GM19193 (cell line): Measurements from ENCODE around the gene CTNNA2.

Experiments used
- POLR2A ChIP-seq: IDR thresholded peaks from 4 replicates; pipeline ENCODE4 v1.6.1; 2011; ENCODE audit not compliant: insufficient read depth, insufficient read length; ENCODE audit errors: extremely low read depth

Gene CTNNA2

DNA sequence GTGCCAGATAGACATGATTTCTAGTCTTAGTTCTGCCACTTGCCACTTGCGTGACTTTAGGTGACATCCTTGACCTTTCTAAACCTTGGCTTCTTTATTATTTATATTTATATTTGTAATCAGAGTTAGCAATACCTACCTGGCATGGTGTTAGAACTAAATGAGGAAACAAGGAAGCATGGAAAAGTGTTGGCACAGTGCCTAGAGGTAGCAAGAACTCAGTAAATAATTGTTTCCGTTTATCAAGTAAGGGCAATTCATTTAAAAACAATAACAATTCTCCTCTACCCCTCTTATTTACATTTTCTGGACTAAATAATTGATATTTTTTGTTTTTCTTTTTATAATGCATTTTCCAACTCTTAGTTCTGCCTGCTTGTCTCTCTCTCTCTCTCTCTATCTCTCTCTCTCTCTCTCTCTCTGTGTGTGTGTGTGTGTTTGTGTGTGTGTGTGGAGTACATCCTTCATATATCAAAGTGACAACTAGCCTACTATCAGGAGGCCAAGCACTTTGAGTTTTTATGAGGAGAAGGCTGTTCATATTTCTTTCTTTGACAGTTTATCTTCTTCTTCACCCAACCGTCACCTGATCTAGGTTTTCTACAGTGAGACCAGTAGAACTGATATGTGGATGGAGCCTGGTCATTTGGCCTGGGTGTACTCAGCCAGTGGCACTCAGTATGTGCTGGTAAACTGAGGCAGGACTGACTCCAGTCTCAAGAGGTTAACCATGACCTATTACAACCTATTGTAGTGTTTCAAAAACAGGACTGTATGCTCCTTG lies 657.2 kb downstream of the CTNNA2 start:
- no peak for TF ChIP-seq POLR2A

GRCh38 chr2:80185091-80185490 lies 672.2 kb downstream of the CTNNA2 start:
- no peak for TF ChIP-seq POLR2A

DNA sequence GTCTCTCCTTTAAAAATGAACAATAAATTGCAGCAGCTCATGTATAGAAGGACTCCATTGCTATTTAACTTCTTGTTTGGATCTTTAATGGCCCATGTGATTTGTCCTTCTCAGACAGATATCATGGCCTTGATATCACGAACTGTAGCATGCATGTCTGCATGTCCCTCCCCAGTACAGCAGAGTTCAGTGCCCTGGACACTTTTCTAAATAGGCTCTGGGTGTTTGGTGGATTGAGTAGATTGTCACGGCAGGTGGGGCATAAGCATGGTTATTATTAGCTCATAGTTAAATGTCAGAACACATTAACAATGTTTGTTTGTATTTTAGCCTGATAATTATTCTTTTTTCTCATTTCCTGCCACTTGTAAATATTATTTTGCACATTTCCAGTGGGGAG lies 673.4 kb downstream of the CTNNA2 start:
- TF ChIP-seq POLR2A, result no peak

DNA sequence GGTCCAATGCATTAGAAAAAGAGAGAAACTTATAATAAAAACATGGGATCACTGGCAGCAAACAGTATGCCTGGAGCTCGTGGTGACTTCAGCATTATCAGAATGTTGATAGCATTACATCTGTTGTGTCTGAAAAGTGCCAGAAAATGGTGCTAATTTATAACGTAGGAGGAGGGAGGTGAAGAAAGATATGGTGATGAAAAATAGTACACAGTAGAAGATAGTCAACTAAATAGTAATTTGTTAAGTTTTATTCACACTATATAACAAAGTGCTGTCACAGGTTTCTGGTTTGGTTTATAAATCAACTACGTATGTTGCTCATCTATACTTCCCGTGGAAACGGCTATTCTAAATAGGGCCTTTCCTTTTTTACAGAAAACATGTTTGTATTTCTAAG lies 674.3 kb downstream of the CTNNA2 start:
- no peak for TF ChIP-seq POLR2A

DNA sequence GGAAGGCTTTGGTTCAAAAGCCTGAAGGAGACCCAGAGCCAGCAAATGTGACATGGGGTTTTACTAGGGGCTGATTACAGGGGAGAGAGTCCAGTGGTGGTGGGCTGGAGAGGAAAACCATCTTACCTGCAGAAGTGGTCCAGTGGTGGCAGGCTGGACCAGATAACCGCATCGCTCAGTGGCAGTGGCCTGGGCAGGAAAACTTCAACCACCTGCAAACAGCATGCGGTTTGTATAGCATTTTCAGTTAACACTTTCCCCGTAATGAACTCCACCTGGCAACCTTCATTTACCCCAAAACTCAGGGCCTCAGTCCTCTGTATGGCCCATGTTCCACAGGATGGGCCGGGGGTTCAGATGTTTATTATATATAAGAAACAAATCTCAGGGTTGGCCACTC lies 677.3 kb downstream of the CTNNA2 start:
- TF ChIP-seq POLR2A, result no peak

- TF ChIP-seq POLR2A, result no peak
These were observed 680.7 kb downstream of the CTNNA2 start for GRCh38 chr2:80193566-80193965.

GRCh38 chr2:80195034-80195433 lies 682.2 kb downstream of the CTNNA2 start:
- TF ChIP-seq POLR2A, result no peak

DNA sequence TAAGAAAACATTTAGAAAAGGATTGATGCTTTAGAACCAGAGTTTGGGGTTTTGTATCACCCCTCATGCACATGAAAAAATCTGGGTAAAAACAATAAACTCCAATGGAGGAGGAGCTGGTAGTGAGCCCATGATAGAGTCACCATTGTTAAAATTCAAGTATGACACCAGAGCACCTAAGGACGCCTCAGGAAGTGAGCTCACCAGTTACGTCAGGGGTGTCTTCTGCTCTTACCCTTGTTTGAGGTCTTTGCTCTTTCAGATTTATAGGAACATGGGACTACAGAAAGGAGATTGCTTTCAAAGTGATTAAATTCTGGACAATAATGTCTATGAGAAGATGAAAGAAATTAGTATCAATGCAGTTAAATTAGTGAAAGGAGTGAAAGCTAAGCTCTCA lies 685.2 kb downstream of the CTNNA2 start:
- TF ChIP-seq POLR2A, result no peak

DNA sequence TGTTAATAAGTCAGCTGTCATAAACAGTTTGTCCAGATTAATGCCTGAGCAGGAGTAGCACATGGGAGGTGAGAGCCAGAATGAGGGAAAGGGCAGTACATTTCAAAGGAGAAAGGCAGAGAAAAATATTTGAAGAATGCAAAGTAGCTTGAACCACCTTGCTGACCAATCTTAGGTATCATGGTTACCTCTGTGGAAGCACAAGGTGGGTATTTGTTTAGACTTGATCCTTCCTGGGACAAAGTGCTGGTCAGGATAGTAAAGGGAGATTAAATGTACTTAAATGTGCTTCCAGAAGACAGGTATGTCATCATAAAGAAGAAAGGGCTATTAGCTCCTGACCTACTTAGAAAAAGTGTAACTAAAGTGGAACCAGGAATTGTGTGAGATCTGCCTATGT lies 686.7 kb downstream of the CTNNA2 start:
- TF ChIP-seq POLR2A, result no peak

DNA sequence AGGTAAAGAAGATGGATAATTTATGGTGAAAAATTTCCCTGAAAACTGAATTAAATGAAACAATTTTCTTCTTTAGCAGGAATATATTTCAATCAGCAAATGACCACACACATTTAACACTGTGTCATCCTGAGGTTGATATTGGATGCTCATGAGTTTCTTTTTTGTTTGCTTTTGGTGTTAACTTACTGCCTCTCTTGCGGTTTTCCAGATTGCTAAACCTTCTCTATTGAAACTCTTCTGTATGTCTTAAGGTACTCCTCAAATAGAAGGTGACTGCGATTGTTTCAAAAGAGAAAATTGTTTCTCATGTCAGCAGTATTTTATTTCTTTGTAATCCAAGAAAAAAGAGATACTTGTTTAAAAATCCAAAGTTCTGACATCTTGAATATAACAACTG lies 692.6 kb downstream of the CTNNA2 start:
- no peak for TF ChIP-seq POLR2A

DNA sequence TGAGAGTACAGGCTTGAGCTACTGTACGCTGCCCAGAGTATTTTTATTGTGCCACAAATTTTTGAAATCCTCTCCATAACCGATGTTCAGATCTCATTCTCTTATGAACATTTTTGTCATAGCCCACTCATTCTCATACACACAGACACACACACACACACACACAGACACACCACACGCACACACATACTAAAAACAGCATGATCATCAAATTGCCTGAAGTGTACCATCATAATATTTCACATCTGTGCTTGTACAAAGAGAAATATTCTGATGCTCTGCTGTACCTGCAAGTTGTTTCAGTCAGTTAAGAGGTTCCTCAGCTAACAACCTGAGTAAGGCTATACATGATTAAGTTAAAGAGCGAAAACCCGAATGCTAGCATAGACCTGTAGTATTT lies 696.6 kb downstream of the CTNNA2 start:
- TF ChIP-seq POLR2A, result no peak

- no peak for TF ChIP-seq POLR2A
These were observed 704.6 kb downstream of the CTNNA2 start for GRCh38 chr2:80217446-80217845.

DNA sequence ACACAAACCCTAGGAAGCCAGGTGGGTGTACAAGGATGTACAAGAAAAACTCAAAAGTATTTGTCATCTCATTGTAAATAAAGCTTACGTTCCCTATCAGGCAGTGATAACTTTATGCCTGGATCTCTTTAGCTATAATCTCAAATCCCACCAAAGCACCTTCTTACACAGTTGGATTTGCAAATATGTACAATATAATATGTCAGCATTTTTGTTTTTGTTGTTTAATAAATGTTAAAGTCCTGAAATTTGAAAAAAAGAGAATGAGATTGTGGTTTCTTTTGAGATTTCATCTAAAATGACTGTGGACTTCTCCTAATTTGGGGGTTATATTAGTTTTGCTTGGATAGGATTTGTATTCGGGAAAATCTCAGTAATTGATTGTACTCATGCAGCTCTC lies 709.8 kb downstream of the CTNNA2 start:
- TF ChIP-seq POLR2A, result no peak

DNA sequence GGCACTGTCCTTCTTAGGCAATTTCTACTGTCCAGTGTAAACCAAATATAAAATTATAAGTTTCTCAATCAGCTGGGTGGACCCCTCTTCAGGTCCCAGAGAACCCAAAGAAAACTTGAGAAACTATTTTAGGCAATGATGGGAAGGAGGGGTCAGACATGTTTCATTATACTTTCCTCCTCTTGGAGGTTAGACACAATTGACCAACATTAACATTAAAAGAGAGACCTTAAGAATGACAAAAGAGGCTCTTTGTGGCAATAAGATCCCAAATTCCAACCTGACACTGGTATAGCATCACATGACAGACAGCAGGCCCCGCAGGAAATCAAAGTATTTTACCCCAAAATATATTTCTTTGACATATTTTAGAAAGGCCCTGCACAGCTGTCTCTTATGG lies 718.6 kb downstream of the CTNNA2 start:
- no peak for TF ChIP-seq POLR2A

- no peak for TF ChIP-seq POLR2A
These were observed 720.5 kb downstream of the CTNNA2 start for GRCh38 chr2:80233333-80233732.

GRCh38 chr2:80238692-80239469 lies 726.0 kb downstream of the CTNNA2 start:
- no peak for TF ChIP-seq POLR2A
